ENCODE data around the gene PLEKHM1.

Gene PLEKHM1

DNA sequence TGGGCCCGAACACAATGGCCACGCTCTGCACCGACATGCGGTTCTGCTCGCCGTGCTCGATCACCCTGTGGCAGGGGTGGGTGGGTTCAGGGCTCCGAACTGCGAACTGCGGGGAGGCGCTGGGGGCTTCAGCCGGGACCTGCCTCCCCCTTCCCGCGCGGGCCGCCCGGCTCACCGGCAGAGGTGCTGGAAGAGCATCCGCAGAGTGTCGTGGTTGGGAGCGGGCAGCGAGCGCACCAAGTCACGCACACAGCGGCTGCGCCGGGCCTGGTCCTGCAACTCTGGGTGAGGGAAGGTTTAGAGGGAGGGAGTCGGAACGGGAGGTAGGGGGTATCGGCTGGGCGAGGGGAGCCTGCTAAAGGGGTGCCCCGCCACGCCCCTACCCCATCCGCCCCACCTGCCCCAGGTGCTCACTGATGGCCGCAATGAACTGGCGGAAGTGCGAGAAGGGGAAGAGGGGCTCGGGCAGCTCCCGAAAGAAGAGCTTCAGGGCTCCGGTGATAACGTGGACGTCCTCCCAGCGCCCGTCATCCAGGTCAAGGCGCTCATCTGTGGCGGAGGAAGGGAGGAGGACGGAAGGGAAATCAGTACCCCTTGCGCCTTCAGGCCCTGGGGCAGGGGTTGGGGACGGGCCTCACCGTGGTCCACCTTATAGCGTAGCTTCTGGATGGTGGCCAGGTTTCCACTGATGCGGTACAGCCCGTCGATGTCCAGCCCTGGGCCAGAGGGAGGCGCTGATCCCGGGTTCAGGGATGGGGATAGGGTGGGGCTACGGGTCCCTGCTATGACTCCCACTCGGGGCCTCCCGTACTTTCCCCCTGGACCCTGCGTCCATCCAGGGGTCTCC, 94.7 kb downstream of the PLEKHM1 start:
- no peak for DNase-seq

GRCh38 chr17:45394913-45395568, 95.5 kb downstream of the PLEKHM1 start:
- DNase-seq, result peak; percentile 48

- DNase-seq, result no peak
Observed at GRCh38 chr17:45394564-45394912, 96.0 kb downstream of the PLEKHM1 start.

GRCh38 chr17:45394091-45394490, 96.4 kb downstream of the PLEKHM1 start:
- DNase-seq, result no peak

DNA sequence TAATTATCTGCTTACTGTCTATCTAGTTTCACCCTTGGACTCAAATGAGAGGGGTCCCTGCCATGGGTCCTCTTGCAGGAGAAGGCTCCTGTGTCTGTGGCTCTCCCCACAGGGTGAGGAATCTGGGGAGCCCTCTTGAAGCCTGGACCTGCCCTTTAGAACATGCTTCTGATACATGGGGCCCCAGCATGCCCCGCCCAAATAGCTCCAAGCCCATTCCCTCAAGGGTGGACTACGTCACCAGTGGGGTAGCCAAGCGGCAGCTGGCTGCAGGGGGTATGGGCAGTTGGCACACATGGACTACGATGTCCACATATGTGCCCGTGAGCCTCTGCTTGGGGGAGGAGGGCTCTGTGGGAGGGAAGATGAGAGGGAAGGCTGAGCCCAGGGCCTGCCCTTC, 97.1 kb downstream of the PLEKHM1 start:
- no peak for DNase-seq

DNA sequence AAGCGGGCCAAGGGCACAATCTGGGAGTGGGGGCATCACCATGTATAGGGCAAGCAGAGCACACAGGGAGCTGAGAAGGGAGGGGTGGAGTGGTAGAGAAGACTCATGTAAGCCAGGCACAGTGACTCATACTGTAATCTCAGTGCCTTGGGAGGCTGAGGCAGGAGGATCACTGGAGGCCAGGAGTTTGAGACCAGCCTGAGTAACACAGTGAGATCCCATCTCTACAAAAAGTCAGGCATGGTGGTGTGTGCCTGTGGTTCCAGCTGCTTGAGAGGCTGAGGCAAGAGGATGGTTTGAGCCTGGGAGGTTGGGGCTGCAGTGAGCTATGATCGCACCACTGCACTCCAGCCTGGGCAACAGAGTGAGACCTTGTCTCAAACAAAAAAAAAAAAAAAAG, 98.6 kb downstream of the PLEKHM1 start:
- no peak for DNase-seq

GRCh38 chr17:45391291-45391690, 99.2 kb downstream of the PLEKHM1 start:
- DNase-seq, result no peak

DNA sequence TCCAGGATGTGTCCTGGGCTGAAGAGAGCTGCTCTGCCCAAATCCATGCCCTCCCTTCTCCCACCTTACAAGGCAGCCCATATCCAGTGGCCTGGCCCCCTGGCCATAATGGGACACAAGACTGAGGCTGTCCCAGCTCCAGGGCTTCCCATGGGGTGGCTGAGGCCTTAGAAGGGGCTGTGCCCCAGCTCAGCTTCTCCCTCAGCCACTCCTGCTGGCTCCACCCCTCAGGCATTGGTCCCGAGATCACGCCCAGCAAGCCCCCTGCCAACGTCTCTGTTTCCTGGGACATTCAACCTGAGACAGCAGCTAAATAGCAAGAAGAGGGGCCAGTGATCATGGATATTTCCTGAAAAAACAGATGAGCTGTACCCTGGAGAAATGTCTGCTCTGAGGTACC, 101.2 kb downstream of the PLEKHM1 start:
- no peak for DNase-seq

DNA sequence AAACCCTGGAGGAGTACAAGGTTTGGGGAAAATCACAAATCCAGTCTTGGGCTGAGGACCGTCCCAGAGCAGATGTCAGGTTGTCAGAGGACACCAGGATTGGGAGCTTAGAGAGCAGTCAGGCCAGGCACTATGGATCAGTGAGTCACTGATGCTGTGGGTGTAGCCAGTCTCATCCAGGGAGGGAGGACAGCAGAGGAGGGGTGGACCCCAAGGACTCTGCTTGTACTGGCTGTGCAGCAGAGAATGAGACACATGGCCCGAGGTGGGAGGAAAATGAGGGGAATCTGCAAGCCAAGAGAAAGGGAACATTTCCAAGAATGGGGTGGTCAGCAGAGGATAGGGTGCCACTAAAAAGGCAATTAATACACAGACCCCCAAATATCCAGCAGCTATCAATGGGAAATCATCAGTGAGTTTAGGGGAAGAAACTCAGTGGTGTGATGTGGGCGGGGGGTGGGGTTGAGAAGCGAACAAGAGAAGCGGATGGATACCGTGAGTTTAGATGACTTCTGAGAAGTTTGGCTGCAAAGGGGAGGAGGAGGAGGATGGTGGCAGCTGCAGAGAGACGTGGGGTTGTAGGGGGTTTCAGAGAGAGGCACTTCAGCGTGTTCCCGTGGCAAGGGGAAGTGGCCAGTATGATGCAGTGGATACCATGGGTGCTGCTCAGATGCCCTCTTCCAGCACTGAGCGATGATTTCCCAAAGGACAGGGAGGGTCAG, 101.8 kb downstream of the PLEKHM1 start:
- no peak for DNase-seq

- no peak for DNase-seq
Observed at GRCh38 chr17:45387739-45388138, 102.8 kb downstream of the PLEKHM1 start.

GRCh38 chr17:45386178-45386577, 104.3 kb downstream of the PLEKHM1 start:
- DNase-seq, result no peak
